HG03460 (cell line): Measurements from ENCODE around the gene COLEC12.

Experiments used
- ATAC-seq: cut with Tn5 transposase; IDR thresholded peaks from one replicate; pipeline ENCODE4 v1.9.1; 2021; ENCODE audit not compliant: unreplicated experiment

The COLEC12 gene

GRCh38 chr18:446941-447560 lies 53.5 kb downstream of the COLEC12 start:
- ATAC-seq: no peak

- no peak for ATAC-seq
These were observed 55.4 kb downstream of the COLEC12 start for GRCh38 chr18:445055-445454.

DNA sequence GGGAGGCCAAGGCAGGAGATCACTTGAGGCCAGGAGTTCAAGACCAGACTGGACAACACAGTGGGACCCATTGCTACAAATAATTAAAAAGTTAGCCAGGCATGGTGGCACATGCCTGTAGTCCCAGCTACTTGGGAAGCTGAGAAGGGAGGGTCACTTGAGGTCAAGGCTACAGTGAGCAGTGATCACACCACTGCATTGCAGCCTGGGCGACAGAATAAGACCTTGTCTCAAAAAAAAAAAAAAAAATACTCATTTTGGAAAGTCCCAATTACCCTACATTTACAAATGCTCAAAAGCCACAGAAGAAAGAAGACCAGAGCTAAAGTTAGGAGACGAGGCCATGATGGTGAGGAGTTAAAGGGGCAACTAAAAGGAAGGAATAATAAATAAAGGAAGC lies 61.9 kb downstream of the COLEC12 start:
- ATAC-seq: no peak

DNA sequence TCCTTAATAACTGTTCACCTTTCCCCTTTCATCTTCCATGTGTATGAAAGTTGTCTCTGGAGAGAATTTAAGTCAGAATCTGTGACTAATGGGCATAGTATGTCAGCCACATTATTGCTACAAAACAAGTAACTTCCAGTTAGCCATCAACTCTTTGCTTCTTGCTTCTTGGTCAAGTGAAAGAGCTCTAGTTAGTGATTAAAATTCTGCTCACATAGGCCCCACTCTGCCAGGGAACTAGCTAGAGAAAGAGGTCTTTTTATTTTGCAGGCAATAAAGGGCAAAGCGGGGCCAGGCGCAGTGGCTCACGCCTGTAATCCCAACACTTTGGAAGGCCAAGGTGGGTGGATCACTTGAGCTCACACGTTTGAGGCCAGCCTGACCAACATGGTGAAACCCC lies 64.6 kb downstream of the COLEC12 start:
- no peak for ATAC-seq

DNA sequence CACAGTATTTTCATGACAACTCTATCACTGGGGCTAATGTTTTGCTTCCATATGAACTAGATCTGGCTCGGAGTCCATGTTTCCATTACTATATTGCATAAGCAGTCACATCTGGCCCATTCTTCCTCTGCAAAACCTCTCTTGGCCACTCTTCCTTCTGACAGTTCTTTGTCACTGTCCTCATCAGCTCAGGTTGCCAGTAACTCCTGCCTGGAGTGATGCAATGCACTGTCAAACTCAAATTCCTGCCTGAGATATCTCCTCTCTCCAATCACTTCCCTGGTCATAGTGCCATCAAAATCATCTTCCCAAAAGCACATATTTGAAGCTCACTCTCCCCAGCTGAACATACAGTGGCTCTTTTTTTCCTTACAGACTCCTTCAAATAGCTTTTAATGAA lies 66.1 kb downstream of the COLEC12 start:
- no peak for ATAC-seq

- ATAC-seq: no peak
These were observed 66.5 kb downstream of the COLEC12 start for GRCh38 chr18:433960-434359.

- no peak for ATAC-seq
These were observed 67.2 kb downstream of the COLEC12 start for GRCh38 chr18:433298-433697.

GRCh38 chr18:432791-433190 lies 67.7 kb downstream of the COLEC12 start:
- ATAC-seq: no peak

DNA sequence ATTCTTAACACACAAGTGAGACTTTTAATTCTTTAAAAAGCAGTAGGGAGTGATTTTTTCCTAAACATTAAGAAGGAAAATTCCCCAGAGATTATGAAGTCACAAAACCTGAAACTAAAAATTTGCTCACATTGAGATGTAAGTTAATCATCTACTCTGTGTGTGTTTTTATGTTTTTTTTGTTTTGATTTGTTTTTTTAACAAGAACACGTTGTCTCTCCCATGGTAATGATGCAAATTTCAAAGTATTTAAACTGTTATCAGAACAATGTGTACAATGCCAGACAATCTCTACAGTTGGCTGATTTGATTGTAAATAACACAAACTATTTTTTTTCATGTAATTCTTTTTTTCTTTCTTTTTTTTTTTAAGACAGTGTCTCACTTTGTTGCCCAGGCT lies 71.5 kb downstream of the COLEC12 start:
- no peak for ATAC-seq

- ATAC-seq: no peak
These were observed 73.5 kb downstream of the COLEC12 start for GRCh38 chr18:427005-427404.

DNA sequence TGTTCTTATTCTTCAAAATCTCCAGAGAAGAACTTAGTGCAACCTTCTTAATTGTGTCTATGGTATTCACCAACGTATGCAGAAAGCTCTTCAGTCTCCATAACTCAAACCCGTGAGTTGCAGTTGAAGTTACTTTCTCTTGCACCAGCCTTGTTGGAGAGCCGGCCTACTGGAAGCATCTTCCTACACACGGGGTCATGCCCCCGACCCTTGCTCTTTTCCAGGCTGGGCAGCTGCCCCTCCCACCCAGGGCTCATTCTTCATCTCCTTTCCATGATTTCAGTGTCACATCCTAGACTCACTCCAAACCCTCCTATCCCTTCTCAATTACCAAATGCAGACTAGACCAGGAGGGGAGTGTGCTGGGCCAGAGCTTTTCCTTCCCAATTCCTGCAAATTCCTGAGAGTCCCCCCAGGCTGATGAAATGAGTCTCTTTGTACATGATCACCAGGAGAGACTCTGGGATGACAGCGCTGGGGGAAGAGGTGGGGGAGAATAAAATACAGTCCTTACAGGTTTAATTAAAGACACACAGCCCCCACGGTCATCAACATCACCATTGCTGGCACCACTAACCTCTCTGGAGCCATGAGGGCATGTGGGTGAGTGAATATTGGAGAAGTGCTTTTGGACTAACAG lies 75.3 kb downstream of the COLEC12 start:
- ATAC-seq: no peak

- ATAC-seq: no peak
These were observed 75.8 kb downstream of the COLEC12 start for GRCh38 chr18:424668-425067.

DNA sequence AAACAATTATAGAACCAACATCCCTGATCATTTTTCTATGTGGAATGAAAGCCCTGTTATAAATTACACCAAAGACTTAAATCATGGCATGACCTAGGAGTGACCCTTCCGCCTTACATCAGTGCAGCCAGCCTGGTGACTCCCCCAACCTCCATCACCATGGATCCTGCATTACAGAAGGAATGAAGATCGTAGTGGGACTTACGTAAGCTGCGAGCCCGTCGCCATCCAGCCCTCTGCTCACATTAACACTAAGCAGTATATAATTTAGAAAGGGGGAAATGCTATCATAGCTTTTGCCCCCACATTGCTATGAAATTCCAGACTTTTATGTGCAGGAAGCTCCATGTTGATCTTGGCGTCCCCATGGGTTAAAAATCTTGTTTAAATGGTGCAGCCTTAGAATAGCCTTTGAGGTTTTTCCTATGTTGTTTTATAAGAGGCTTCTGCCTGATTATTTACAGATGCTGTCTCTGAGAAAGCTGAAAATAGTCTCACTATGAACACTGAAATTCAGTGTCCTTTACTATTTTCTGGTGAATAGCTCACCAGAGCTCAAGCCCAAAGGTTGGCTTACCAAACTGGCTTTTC lies 76.3 kb downstream of the COLEC12 start:
- ATAC-seq: no peak

DNA sequence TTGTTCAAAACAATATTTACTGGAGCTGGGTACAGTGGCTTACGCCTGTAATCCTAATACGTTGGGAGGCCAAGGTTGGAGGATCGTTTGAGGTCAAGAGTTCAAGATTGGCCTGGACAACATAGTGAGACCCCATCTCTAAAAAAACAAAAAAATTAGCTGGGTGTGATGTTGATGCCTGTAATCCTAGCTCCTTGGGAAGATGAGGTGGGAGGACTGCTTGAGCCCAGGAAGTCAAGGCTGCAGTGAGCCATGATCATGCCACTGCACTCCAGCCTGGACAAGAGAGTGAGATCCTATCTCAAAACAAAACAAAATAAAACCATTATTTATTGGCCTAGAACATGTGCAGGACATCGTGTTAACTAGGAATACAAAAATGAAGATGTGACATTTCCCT lies 77.5 kb downstream of the COLEC12 start:
- no peak for ATAC-seq

DNA sequence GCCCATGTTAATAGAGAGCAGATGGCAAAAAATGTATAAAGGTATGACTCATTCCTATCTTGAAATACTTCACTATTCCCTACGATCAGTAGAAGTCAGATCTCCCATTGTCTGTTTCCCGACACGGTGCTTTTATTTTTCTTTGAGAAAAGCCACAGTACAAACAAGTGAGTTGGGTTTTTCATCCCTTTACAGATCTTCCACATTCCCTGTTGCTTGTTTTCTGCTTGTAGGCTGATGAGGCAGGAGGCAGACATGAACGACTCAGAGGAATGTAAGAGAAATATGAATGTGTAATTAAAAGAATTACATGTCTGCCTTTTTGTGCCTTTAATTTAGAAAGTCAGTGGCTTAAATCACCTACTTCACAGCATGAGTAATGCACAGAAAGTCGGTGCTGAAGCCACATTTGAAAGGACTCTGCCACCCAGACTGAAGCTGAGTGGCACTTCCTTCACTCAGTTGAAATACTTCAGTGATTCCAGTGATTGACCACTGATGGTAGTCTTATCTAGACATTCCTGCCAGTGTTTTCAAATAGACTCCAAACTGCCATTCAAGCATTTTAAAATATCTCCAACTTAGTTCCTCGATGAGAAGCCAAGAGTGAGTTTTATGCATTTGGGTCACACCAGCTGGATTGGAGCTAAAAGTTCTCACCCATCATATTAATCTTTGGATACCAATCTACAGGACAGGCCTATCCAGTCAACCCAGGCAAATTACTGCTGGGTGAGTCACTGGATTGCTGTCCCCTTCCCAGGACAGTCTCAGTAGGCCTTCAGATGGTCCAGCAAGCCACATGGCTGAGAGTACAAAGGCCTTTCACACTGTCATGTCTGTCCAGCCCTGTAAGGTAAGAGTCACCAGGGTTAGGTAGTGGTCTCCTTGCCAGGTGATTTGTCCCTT lies 79.0 kb downstream of the COLEC12 start:
- ATAC-seq: no peak

- ATAC-seq: no peak
These were observed 79.7 kb downstream of the COLEC12 start for GRCh38 chr18:420661-421246.

GRCh38 chr18:419541-420175 lies 80.8 kb downstream of the COLEC12 start:
- no peak for ATAC-seq

DNA sequence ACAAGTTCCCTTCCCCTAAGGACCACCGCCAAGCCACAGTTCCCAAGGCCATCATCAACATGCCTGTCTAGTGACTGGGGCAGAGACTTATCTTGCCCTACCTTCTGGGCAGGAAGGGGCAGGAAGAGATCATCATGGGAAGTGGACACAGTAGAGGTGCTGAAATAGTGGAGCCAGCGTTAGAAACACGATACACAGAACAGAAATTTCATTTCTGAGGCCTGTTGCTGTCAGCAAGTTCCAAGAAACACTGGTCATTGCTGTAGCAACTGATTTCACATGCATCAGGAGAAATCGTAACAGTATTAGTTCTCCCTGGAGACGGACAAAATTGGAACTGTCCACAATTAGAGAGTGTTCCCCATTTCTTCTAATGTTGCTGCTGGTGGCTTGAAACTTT lies 83.0 kb downstream of the COLEC12 start:
- no peak for ATAC-seq

DNA sequence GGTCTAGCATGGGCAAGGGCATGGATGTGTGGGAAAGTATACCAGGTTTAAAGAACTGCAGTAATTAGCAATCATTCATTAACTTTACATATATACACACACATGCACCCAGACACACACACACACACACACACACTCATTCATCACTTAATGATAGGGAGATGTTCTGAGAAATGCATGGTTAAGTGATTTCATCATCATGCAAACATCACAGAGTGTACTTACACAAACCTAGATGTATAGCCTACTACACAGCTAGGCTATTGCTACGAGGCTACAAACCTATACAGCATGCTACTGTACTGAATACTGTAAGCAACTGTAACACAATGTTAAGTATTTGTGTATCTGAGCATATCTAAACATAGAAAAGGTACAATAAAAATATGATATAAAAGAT lies 83.6 kb downstream of the COLEC12 start:
- ATAC-seq: no peak

DNA sequence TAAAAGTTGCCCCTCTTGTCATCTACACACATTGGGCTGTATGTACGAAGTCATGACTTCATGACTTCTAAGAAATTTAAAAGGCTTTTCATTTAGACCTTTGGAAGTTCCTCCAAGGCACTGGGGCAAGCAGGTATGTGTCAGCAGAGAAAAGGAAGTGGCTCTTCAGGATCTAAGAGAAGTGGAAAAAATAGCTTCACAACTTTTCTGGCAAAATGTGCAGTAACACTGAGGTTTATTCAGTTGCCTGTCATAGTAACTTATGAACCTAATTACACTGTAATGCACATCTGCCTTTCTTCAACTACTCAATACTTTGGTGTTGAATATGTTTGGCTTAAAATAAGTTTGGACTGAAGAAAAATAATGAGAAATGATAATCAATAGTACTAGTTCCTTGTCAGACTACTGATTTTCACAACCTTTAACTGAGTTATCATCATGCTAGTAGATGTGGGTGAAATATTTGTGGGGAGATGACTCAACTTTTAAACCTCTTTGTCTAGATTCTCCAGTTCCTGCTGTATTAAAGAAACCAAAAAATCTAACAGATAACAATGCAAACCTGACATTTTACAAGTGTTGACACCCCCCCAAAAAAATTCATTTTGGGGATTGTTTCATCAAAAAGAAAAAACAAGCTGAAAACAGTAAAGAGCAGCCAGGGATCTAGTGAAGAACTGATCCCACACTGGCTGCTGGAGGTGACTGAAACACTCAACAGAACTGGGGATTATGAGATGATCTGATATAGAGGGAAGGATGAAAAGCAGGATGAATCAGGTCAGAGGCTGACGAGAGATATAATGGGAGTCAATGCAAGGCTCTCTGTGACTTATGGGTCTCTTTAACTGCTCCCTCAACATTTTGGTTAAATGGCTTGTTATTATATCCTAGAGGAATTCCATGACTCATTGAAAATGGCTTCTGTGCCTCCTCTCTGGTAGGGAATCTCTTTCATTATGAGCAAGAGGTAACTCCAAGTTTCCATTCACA lies 84.6 kb downstream of the COLEC12 start:
- ATAC-seq: no peak
